Measurements from ENCODE around the gene LRPPRC. TPM values are rescaled to one million over a fixed set of nuclear protein-coding genes. Genes with fewer than 3 reads are reported as not detected.
"Not testable (repeated sequence)": the region's sequence is repeated elsewhere in the genome, so short reads cannot be mapped to it uniquely, and the experiment has no call there.

The LRPPRC gene
- 144 TPM for polyA plus RNA-seq (ENCODE audit: insufficient read length)
- long read RNA-seq, donor 1, full-length matches to known transcripts: 14 of 64 reads
- long read RNA-seq, donor 1, partial matches to known transcripts: 50 of 64 reads
- long read RNA-seq, donor 1, other reads (novel, unspliced or antisense): 0 of 64 reads
- long read RNA-seq, donor 2, full-length matches to known transcripts: 8 of 58 reads
- long read RNA-seq, donor 2, partial matches to known transcripts: 50 of 58 reads
- long read RNA-seq, donor 2, other reads (novel, unspliced or antisense): 0 of 58 reads
- long read RNA-seq, donor 3, full-length matches to known transcripts: 6 of 61 reads
- long read RNA-seq, donor 3, partial matches to known transcripts: 55 of 61 reads
- long read RNA-seq, donor 3, other reads (novel, unspliced or antisense): 0 of 61 reads
- long read RNA-seq, donor 4, partial matches to known transcripts: 7 of 8 reads
- long read RNA-seq, donor 4, other reads (novel, unspliced or antisense): 0 of 8 reads
- long read RNA-seq, donor 5, full-length matches to known transcripts: 12 of 130 reads
- long read RNA-seq, donor 5, partial matches to known transcripts: 118 of 130 reads
- long read RNA-seq, donor 5, other reads (novel, unspliced or antisense): 0 of 130 reads
- long read RNA-seq, donor 6, full-length matches to known transcripts: 13 of 77 reads
- long read RNA-seq, donor 6, partial matches to known transcripts: 64 of 77 reads
- long read RNA-seq, donor 6, other reads (novel, unspliced or antisense): 0 of 77 reads
- long read RNA-seq, donor 7, full-length matches to known transcripts: 16 of 77 reads
- long read RNA-seq, donor 7, partial matches to known transcripts: 61 of 77 reads
- long read RNA-seq, donor 7, other reads (novel, unspliced or antisense): 0 of 77 reads
- long read RNA-seq, donor 8, full-length matches to known transcripts: 4 of 36 reads
- long read RNA-seq, donor 8, partial matches to known transcripts: 32 of 36 reads
- long read RNA-seq, donor 8, other reads (novel, unspliced or antisense): 0 of 36 reads

- peak; percentile 96 for DNase-seq
Observed at GRCh38 chr2:43995733-43996533, at the start of gene LRPPRC. Gene LRPPRC (minus strand): TSS chr2:43995989. CDS start chr2:43995947, 42 bp downstream.

- no peak for DNase-seq
Observed at GRCh38 chr2:44045061-44045460, 49.3 kb upstream of the LRPPRC start.

GRCh38 chr2:44044281-44044720 is 48.5 kb upstream of the LRPPRC start:
- peak; percentile 72 for DNase-seq

GRCh38 chr2:44040365-44040764 is 44.6 kb upstream of the LRPPRC start:
- DNase-seq: no peak

- no peak for DNase-seq
Observed at GRCh38 chr2:44038277-44038676, 42.5 kb upstream of the LRPPRC start.

- DNase-seq: no peak
Observed at GRCh38 chr2:44037221-44037620, 41.4 kb upstream of the LRPPRC start.

- DNase-seq: no peak
Observed at GRCh38 chr2:44033947-44034346, 38.2 kb upstream of the LRPPRC start.

- not testable (repeated sequence) for DNase-seq
Observed at GRCh38 chr2:44027076-44027475, 31.3 kb upstream of the LRPPRC start.

GRCh38 chr2:44016282-44016681 is 20.5 kb upstream of the LRPPRC start:
- DNase-seq: peak; percentile 80

GRCh38 chr2:44015239-44015638 is 19.4 kb upstream of the LRPPRC start:
- no peak for DNase-seq

GRCh38 chr2:44013205-44013604 is 17.4 kb upstream of the LRPPRC start:
- DNase-seq: not testable (repeated sequence)

GRCh38 chr2:44010266-44010665 is 14.5 kb upstream of the LRPPRC start:
- DNase-seq: no peak

GRCh38 chr2:44009136-44009735 is 13.4 kb upstream of the LRPPRC start:
- DNase-seq: no peak

GRCh38 chr2:44005846-44006245 is 10.1 kb upstream of the LRPPRC start:
- DNase-seq: no peak

GRCh38 chr2:44004735-44005602 is 9.2 kb upstream of the LRPPRC start:
- DNase-seq: no peak

- no peak for DNase-seq
Observed at GRCh38 chr2:44001716-44002115, 5.9 kb upstream of the LRPPRC start.

GRCh38 chr2:43998263-43998662 is 2.5 kb upstream of the LRPPRC start:
- DNase-seq: no peak

GRCh38 chr2:43993437-43993836 is 2.4 kb downstream of the LRPPRC start:
- DNase-seq: no peak

GRCh38 chr2:43989545-43989944 is 6.2 kb downstream of the LRPPRC start:
- DNase-seq: no peak

- DNase-seq: no peak
Observed at GRCh38 chr2:43986600-43986999, 9.2 kb downstream of the LRPPRC start.
